ENCODE data around the gene MAML1. TPM values are rescaled to one million over a fixed set of nuclear protein-coding genes. Genes with fewer than 3 reads are reported as not detected.
A peak's percentile ranks its signal among the peaks of the same experiment; 100 is the strongest.

MAML1 gene
- polyA plus RNA-seq, 1 of the 3 experiments (the other 2 are of a cell fraction) = 8.1 TPM

DNA sequence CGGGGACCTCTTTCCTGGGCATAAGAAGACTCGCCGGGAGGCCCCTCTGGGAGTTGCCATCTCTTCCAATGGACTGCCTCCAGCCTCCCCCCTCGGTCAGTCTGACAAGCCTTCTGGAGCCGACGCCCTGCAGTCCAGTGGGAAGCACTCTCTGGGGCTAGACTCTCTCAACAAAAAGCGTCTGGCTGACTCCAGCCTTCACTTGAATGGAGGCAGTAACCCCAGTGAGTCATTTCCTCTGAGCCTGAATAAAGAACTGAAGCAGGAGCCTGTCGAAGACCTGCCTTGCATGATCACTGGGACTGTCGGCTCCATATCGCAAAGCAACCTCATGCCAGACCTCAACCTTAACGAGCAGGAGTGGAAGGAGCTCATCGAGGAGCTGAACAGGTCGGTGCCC lies 32.8 kb downstream of the MAML1 start (continued):
- no peak for TF ChIP-seq NRF1 (IDR thresholded peaks at IDR 0.05; ENCODE audit: low read depth, low read length)
- peak in 1 of 2 experiments; percentile 36; a peak in 1 of 4 replicates for TF ChIP-seq EP300 (IDR thresholded peaks at IDR 0.05; ENCODE audit: borderline replicate concordance in 1 of 2, low read depth in 1 of 2, low read length in 1 of 2)
- TF ChIP-seq GABPA (IDR thresholded peaks at IDR 0.05; ENCODE audit: low read depth) = no peak
- TF ChIP-seq CHD2 (IDR thresholded peaks at IDR 0.05; ENCODE audit: low read length, partially characterized antibody) = no peak
- TF ChIP-seq, protein P1, sequence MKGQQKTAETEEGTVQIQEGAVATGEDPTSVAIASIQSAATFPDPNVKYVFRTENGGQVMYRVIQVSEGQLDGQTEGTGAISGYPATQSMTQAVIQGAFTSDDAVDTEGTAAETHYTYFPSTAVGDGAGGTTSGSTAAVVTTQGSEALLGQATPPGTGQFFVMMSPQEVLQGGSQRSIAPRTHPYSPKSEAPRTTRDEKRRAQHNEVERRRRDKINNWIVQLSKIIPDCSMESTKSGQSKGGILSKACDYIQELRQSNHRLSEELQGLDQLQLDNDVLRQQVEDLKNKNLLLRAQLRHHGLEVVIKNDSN (IDR thresholded peaks at IDR 0.05; ENCODE audit: borderline replicate concordance, low read depth) = no peak
- TF ChIP-seq FOXM1 (IDR thresholded peaks at IDR 0.05; ENCODE audit: low read depth) = no peak
- no peak for TF ChIP-seq POLR2AphosphoS5 (IDR thresholded peaks at IDR 0.05; ENCODE audit: low read depth, low read length)
- TF ChIP-seq SIN3A (IDR thresholded peaks at IDR 0.05; ENCODE audit: borderline replicate concordance, low read depth, low read length) = no peak
- 0 out of 2 replicates have a peak, but pooled peaks have one; percentile 9 for TF ChIP-seq MEF2A (IDR thresholded peaks at IDR 0.05; ENCODE audit: borderline replicate concordance, low read depth)
- TF ChIP-seq RXRA (IDR thresholded peaks at IDR 0.05; ENCODE audit: borderline replicate concordance, low read depth) = no peak

DNA sequence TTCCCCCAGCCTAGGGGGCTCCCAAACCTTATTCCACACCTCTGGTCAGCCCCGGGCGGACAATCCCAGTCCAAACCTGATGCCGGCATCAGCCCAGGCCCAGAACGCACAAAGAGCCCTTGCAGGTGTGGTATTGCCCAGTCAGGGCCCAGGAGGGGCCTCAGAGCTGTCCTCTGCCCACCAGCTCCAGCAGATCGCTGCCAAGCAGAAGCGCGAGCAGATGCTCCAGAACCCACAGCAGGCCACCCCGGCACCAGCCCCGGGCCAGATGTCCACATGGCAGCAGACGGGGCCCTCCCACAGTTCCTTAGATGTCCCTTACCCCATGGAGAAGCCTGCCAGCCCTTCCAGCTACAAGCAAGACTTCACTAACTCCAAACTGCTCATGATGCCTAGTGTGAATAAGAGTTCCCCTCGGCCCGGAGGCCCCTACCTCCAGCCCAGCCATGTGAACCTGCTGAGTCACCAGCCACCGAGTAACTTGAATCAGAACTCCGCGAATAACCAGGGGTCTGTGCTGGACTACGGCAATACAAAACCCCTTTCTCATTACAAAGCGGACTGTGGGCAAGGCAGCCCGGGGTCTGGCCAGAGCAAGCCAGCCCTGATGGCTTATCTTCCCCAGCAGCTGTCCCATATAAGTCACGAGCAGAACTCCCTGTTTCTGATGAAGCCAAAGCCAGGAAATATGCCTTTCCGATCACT lies 33.6 kb downstream of the MAML1 start:
- peak overlapping the region; percentile 47; the same call in 1 of the 2 replicates for H3K9ac ChIP-seq
- ChIA-PET POLR2A (interaction anchor here (1.2 kb wide), 1 partner anchor 14 kb away, joined by 4 read pairs; no protein-coding TSS in a partner anchor), CTCF (interaction anchor here (0.7 to 2.3 kb wide), 5 partner anchors 10 to 1934 kb away, joined by 3 to 7 read pairs (median 6); no protein-coding TSS in a partner anchor)
- DNase-seq = peak; percentile 43
- peaks cover 38 to 50% of the 10 kb centered on the region in 2 experiments for H3K4me1 ChIP-seq (ENCODE audit: control insufficient read depth in 1 of 2, insufficient read depth in 2 of 2, low read depth in 1 of 2, low read length in 1 of 2)
- no peaks in the 10 kb centered on the region for H3K9me2 ChIP-seq
- peaks cover 74% of the 10 kb centered on the region for H3K79me2 ChIP-seq (ENCODE audit: insufficient read depth)
- H3K4me3 ChIP-seq (ENCODE audit: low read depth in 2 of 2, low read length in 1 of 2) = peak overlapping the region in 1 of 2 experiments; percentile 46; a peak in 1 of 4 replicates
- H3K9me3 ChIP-seq = no peaks in the 10 kb centered on the region
- H2AFZ ChIP-seq (ENCODE audit: low read depth) = no peak overlapping the region
- peak overlapping the region; percentile 71 to 88 for H3K27ac ChIP-seq (ENCODE audit: low read depth in 2 of 2, low read length in 1 of 2)
- TF ChIP-seq FOSL2 (IDR thresholded peaks at IDR 0.05; ENCODE audit: borderline replicate concordance, low read depth) = peak; percentile 33; the same call in 1 of the 2 replicates
- TF ChIP-seq, protein P2, sequence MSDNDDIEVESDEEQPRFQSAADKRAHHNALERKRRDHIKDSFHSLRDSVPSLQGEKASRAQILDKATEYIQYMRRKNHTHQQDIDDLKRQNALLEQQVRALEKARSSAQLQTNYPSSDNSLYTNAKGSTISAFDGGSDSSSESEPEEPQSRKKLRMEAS (IDR thresholded peaks at IDR 0.05; ENCODE audit: low read depth) = peak; percentile 57
- no peak for TF ChIP-seq RFX5 (IDR thresholded peaks at IDR 0.05; ENCODE audit: low read length)
- no peak for TF ChIP-seq EZH2phosphoT487 (IDR thresholded peaks at IDR 0.05; ENCODE audit: borderline replicate concordance, low read depth)
- H3K27me3 ChIP-seq (ENCODE audit: insufficient read depth) = no peaks in the 10 kb centered on the region
- H3K4me2 ChIP-seq = peak overlapping the region; percentile 72
- peaks cover 25 to 32% of the 10 kb centered on the region in 2 experiments for H3K36me3 ChIP-seq (replicated peaks in 1 of 2; ENCODE audit: control insufficient read depth in 1 of 2, insufficient read depth in 2 of 2, low read length in 1 of 2)
- WGBS (ENCODE audit: low lambda C conversion rate) = 52% methylated on average over 7 of the region's 20 CpGs
- peaks cover 23% of the 10 kb centered on the region for H4K20me1 ChIP-seq (ENCODE audit: insufficient read depth)
- peaks cover 44% of the 10 kb centered on the region for H3F3A ChIP-seq (replicated peaks; ENCODE audit: insufficient read depth)

Data from SK-N-SH (cell line).